MM.1S (cell line): ENCODE measurements around the gene PLD4.

Source experiments
- EZH2 ChIP-seq: fragments of 300-600 bp; sonication (generic); optimal IDR thresholded peaks from 2 replicates; pipeline ENCODE3; 2017; ENCODE audit warnings: low read depth, mild to moderate bottlenecking, antibody characterized with exemption, low read length, mixed read lengths
- EZH2phosphoT487 ChIP-seq: fragments of 300-600 bp; sonication (generic); IDR thresholded peaks from 2 replicates; pipeline ENCODE4 v1.6.1; 2018; ENCODE audit warnings: antibody characterized with exemption, low read length
- TF ChIP-seq, protein P1 (sequence below): fragments of 300-600 bp; sonication (generic); IDR thresholded peaks from 2 replicates; pipeline ENCODE4 v1.5.1; 2016; ENCODE audit warnings: antibody characterized with exemption, low read length, mixed read lengths

DNA sequence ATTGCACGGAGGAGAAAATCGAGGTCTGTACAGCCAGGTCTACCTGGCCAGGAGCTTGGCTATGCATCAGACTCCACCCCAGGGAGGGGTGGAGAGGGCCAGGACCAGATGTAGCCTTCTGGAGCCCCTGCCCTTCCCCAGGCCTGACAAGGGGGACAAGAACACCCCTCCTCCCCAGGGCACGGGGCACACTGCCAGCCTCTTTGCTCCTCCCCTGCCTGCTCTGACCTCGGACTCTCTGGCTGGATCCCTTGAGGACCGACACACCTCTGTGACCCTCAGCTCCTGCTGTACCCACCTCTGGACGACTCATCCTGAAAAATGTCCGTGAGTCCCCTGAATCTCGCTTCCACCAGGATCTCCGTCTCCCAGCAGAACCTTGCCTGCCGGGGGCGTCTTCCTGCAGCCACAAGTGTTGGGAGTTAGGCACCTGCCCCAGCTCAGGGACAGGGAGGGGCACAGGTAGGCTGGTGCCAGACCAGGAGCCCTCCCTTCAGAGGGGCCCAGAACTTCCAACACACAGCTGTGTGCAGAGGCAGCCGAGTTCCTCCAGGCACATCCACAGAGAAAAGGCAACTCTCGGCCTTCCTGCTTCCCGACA lies 31.7 kb downstream of the PLD4 start:
- TF ChIP-seq, protein P1, sequence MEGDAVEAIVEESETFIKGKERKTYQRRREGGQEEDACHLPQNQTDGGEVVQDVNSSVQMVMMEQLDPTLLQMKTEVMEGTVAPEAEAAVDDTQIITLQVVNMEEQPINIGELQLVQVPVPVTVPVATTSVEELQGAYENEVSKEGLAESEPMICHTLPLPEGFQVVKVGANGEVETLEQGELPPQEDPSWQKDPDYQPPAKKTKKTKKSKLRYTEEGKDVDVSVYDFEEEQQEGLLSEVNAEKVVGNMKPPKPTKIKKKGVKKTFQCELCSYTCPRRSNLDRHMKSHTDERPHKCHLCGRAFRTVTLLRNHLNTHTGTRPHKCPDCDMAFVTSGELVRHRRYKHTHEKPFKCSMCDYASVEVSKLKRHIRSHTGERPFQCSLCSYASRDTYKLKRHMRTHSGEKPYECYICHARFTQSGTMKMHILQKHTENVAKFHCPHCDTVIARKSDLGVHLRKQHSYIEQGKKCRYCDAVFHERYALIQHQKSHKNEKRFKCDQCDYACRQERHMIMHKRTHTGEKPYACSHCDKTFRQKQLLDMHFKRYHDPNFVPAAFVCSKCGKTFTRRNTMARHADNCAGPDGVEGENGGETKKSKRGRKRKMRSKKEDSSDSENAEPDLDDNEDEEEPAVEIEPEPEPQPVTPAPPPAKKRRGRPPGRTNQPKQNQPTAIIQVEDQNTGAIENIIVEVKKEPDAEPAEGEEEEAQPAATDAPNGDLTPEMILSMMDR, result no peak
- TF ChIP-seq EZH2 (no peak), EZH2phosphoT487 (no peak)
